Measurements from ENCODE around the gene WWC2.

Gene WWC2

GRCh38 chr4:183098723-183099536 is at the start of gene WWC2:
WWC2 (plus strand) TSS chr4:183099257; CDS start chr4:183099492, 235 bp downstream.
- peak; percentile 46 for DNase-seq

GRCh38 chr4:183053681-183054080 is 45.4 kb upstream of the WWC2 start:
- no peak for DNase-seq

- DNase-seq: no peak
These were observed 41.8 kb upstream of the WWC2 start for GRCh38 chr4:183057255-183057654.

GRCh38 chr4:183059797-183060196 is 39.3 kb upstream of the WWC2 start:
- DNase-seq: no peak

- no peak for DNase-seq
These were observed 30.6 kb upstream of the WWC2 start for GRCh38 chr4:183068502-183068901.

GRCh38 chr4:183071222-183071621 is 27.8 kb upstream of the WWC2 start:
- DNase-seq: no peak

GRCh38 chr4:183072176-183072575 is 26.9 kb upstream of the WWC2 start:
- no peak for DNase-seq

- DNase-seq: no peak
These were observed 25.3 kb upstream of the WWC2 start for GRCh38 chr4:183073838-183074145.

- no peak for DNase-seq
These were observed 24.6 kb upstream of the WWC2 start for GRCh38 chr4:183074288-183074990.

GRCh38 chr4:183078634-183079033 is 20.4 kb upstream of the WWC2 start:
- no peak for DNase-seq

- no peak for DNase-seq
These were observed 18.5 kb upstream of the WWC2 start for GRCh38 chr4:183080372-183081115.

- DNase-seq: no peak
These were observed 18.0 kb upstream of the WWC2 start for GRCh38 chr4:183081116-183081469.

- DNase-seq: no peak
These were observed 17.0 kb upstream of the WWC2 start for GRCh38 chr4:183082053-183082452.

- DNase-seq: no peak
These were observed 4.5 kb upstream of the WWC2 start for GRCh38 chr4:183094393-183095198.

- DNase-seq: no peak
These were observed 3.9 kb upstream of the WWC2 start for GRCh38 chr4:183095199-183095512.

GRCh38 chr4:183096276-183096965 is 2.6 kb upstream of the WWC2 start:
- DNase-seq: no peak

GRCh38 chr4:183097231-183098018 is 1.6 kb upstream of the WWC2 start:
- DNase-seq: no peak

- DNase-seq: no peak
These were observed 886 bp upstream of the WWC2 start for GRCh38 chr4:183098019-183098722.

GRCh38 chr4:183099537-183100297 is 660 bp downstream of the WWC2 start:
- DNase-seq: no peak

- no peak for DNase-seq
These were observed 1.2 kb downstream of the WWC2 start for GRCh38 chr4:183100298-183100599.

GRCh38 chr4:183100827-183101226 is 1.8 kb downstream of the WWC2 start:
- DNase-seq: peak; percentile 48
